Prostate gland (tissue), 2 donors: ENCODE results near the gene NEURL1. TPM values are rescaled to one million over a fixed set of nuclear protein-coding genes. Genes with fewer than 3 reads are reported as not detected.

Experiments used
- DNase-seq: peaks from one replicate; pipeline ENCODE4 v3.0.0-alpha.2; 2019; ENCODE audit warnings: low spot score
- H3K27ac ChIP-seq, 2 donors: fragments of 200-600 bp; sonication (generic); 2 replicates each; pipeline ENCODE4 v1.5.1; 2017 to 2019
- H3K27me3 ChIP-seq: fragments of 200-600 bp; sonication (generic); replicated peaks from 2 replicates; pipeline ENCODE4 v1.5.1; 2019; ENCODE audit not compliant: insufficient read depth
- H3K36me3 ChIP-seq, 2 donors: fragments of 200-600 bp; sonication (generic); 1 replicate in 1 of 2; 2 replicates in 1 of 2; pipeline versions ENCODE4 v1.5.1 to v1.8.1; 2017 to 2019
- H3K4me1 ChIP-seq: fragments of 200-600 bp; sonication (generic); replicated peaks from 2 replicates; pipeline ENCODE4 v1.5.1; 2019
- H3K4me3 ChIP-seq, 2 donors: fragments of 200-600 bp; sonication (generic); 2 replicates each; pipeline ENCODE4 v1.5.1; 2017 to 2019
- H3K9me3 ChIP-seq: fragments of 200-600 bp; sonication (generic); 2 replicates; pipeline ENCODE4 v1.5.1; 2017
- POLR2A ChIP-seq: fragments of 450-650 bp; IDR thresholded peaks from one replicate; pipeline ENCODE4 v1.6.1; 2016; ENCODE audit warnings: antibody characterized with exemption, mild to moderate bottlenecking
- POLR2AphosphoS5 ChIP-seq: sonication (generic); formaldehyde crosslinking; IDR thresholded peaks from one replicate; pipeline ENCODE4 v1.6.1; 2017; ENCODE audit warnings: antibody characterized with exemption
- WGBS: methylation state at CpG from one replicate; pipeline ENCODE4 v1.1.5; 2018; 5-methylcytosine and 5-hydroxymethylcytosine counted together
- intact Hi-C: fragments of 100-400 bp; cut with DNase I; formaldehyde crosslinking; loops from one replicate; pipeline ENCODE4 v1.14.2; 2022
- total RNA-seq, 2 donors: library from RNA; depleted of rRNA; stranded (reverse); fragments of >200 nt; gene quantifications; one replicate each; pipeline ENCODE4 v1.1.0, GENCODE V29; 2016
- TF ChIP-seq, protein P1 (sequence below), 4 experiments: fragments of 200-600 bp in 2 of 4; fragments of 450-650 bp in 2 of 4; sonication (generic) in 2 of 4; IDR thresholded peaks; 1 replicate in 3 of 4; 2 replicates in 1 of 4; pipeline ENCODE4 v1.5.1; 2016 to 2019; ENCODE audit warnings: antibody characterized with exemption in 4 of 4, mild to moderate bottlenecking in 2 of 4, moderate library complexity in 2 of 4

NEURL1 gene
- total RNA-seq, 2 donors from 2014 or later = 0.96 to 10.5 TPM

DNA sequence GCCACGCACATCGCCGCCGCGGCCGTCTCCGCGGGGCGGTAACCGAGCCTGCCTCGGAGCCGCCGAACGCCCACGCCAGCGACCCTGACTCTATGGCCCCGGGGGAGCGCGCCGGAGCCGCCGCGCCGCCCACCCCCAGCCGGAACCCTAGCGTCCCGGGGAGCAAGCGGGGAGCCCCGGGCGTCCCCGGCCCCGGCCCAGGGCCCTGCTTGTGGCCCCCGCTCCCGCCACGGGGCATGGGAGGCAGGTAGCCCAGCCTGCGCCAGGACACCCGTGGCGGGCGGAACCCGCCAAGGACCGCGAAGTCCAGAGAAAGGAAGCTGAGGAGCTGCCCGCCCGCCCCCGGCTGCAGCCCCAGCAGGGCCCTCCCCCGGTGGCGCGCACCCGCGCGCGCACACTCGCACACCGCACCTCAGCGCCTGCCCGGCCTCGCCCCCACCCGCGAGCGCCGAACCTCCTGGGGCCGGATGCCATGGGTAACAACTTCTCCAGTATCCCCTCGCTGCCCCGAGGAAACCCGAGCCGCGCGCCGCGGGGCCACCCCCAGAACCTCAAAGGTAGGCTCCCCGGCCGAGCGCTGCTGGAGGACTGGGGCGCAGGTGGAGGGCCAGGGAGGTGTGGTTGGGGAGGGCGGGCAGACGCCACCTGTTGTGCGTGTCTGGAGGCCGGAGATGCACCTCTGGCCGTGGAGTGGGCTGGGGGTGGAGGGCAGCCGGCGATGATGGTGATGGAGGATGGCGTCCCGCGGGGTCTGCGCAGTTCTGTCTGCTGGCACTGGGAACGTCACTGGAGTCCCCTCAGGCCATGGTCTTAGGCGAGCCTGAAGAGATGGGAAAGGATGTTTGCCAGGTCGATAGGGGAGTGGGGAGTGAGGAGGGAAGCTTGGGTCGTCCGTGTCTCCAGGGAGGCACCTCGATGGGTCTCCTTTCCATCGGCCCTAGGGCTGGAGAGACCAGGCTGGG, 692 bp downstream of the NEURL1 start:
- Histone ChIP-seq H3K9me3 (no peaks in the 10 kb centered on the region), H3K4me1 (no peaks in the 10 kb centered on the region), H3K27ac (no peak overlapping the region), H3K27me3 (peaks cover 9% of the 10 kb centered on the region), H3K4me3 (peak overlapping the region; percentile 38 to 49), H3K36me3 (no peaks in the 10 kb centered on the region)
- TF ChIP-seq POLR2AphosphoS5 (no peak), POLR2A (no peak)
- TF ChIP-seq, protein P1, sequence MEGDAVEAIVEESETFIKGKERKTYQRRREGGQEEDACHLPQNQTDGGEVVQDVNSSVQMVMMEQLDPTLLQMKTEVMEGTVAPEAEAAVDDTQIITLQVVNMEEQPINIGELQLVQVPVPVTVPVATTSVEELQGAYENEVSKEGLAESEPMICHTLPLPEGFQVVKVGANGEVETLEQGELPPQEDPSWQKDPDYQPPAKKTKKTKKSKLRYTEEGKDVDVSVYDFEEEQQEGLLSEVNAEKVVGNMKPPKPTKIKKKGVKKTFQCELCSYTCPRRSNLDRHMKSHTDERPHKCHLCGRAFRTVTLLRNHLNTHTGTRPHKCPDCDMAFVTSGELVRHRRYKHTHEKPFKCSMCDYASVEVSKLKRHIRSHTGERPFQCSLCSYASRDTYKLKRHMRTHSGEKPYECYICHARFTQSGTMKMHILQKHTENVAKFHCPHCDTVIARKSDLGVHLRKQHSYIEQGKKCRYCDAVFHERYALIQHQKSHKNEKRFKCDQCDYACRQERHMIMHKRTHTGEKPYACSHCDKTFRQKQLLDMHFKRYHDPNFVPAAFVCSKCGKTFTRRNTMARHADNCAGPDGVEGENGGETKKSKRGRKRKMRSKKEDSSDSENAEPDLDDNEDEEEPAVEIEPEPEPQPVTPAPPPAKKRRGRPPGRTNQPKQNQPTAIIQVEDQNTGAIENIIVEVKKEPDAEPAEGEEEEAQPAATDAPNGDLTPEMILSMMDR (IDR thresholded peaks at IDR 0.05) = no peak
- intact Hi-C loops = no loop called here
- DNase-seq = no peak
- 2% methylated on average over 50 of the region's 92 CpGs for WGBS

DNA sequence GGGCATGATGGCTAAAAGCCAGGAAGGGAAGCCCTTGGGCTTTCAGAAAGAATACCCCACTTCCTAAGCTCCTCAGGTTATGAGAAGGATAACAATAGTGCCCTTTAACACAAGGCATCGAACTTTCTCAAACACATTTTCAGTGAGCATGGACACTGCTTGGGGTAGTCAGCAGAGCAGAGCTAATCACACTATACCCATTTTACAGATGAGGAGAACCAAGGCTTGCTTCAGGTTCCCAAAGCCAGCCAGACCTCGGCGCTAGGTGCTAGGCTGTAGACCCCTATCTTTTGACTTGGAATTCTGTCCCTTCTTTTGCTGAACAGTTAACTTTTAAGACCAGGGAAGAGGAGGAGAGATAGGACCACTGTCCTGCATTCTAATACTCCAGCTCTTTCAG, 1.8 kb downstream of the NEURL1 start:
- Histone ChIP-seq H3K4me3 (no peak overlapping the region), H3K4me1 (no peaks in the 10 kb centered on the region), H3K27me3 (peaks cover 9% of the 10 kb centered on the region), H3K36me3 (no peaks in the 10 kb centered on the region), H3K9me3 (no peaks in the 10 kb centered on the region), H3K27ac (no peak overlapping the region)
- TF ChIP-seq, protein P1 (IDR thresholded peaks at IDR 0.05) = no peak
- no peak for TF ChIP-seq POLR2AphosphoS5
- no peak for TF ChIP-seq POLR2A
- DNase-seq = no peak
- 87% methylated on average over 3 of the region's 3 CpGs for WGBS
- intact Hi-C loops = no loop called here

DNA sequence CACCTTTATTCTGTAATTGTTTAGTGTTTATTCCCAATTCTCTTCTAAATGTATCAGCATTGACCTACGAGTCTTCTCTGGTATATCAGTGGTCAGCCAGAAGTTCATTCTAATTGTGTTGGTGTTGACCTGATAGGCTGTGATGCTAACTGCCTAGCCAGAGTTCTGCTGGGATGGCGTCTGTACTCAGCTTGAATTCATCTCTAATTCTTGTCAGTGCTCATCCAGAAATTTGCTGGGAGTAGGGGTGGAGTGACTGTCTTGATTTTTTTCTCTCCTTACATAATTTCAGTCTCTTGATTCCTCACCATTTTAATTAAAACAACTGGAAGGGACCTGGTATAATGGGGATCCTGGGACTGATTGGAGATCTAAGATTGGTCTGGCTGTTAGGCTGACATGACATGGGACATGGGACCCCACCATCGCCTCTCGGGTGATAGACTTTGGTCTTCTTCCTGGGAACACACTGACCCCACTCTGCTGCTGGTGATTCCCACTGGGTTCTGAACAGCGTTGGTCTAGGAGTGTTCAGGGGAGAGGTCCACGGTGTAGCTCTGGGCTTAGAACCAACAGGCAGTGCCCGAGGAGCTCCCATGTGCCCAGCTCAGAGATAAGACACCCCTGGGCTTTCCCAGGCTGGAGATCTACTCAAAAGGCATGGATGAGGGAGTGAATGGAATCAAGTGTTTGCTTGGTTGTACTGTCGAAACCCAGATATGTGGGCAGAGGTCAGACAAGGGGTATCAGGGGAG, 3.8 kb downstream of the NEURL1 start:
- no peaks in the 10 kb centered on the region for H3K4me1 ChIP-seq
- no peaks in the 10 kb centered on the region for H3K9me3 ChIP-seq
- 89% methylated on average over 8 of the region's 8 CpGs for WGBS
- no peaks in the 10 kb centered on the region for H3K36me3 ChIP-seq
- no peak overlapping the region for H3K27ac ChIP-seq
- peaks cover 9% of the 10 kb centered on the region for H3K27me3 ChIP-seq
- DNase-seq = no peak
- no peak overlapping the region for H3K4me3 ChIP-seq
- intact Hi-C loops = no loop called here
- TF ChIP-seq POLR2AphosphoS5 = no peak
- TF ChIP-seq, protein P1 (IDR thresholded peaks at IDR 0.05) = no peak
- no peak for TF ChIP-seq POLR2A

DNA sequence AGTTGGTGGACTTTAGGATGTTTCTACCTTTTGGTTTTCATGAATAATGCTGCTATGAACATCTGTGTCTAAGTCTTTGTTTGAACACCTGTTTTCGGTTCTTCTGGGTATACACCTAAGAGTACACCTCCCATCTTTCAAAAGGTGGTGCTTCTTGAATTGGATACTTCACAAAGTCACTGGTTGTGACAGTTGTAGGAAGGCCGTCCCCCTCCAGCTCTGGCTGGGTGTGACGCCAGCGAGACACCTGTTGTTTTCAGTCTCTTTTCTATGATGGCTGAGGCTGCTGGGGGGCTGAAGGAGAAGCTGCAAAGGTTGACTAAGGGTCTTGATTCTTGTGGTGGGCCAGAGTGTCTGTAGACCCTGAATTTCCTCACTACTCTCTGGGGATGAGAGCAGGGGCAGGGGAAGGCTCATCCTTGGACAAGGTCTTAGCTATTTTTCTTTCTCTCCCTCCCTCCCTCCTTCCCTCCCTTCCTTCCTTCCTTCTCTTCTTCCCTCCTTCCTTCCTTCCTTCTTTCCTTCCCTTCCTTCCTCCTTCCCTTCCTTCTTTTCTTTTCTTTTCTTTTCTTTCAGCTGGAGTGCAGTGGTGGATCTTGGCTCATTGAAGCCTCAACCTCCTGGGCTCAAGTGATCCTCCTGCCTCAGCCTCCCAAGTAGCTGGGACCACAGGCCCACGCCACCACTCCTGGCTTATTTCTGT, 5.6 kb downstream of the NEURL1 start:
- intact Hi-C loops = no loop called here
- Histone ChIP-seq H3K4me3 (no peak overlapping the region), H3K27me3 (peaks cover 7% of the 10 kb centered on the region), H3K4me1 (no peaks in the 10 kb centered on the region), H3K36me3 (no peaks in the 10 kb centered on the region), H3K27ac (no peak overlapping the region), H3K9me3 (no peaks in the 10 kb centered on the region)
- TF ChIP-seq POLR2AphosphoS5 (no peak), POLR2A (no peak)
- TF ChIP-seq, protein P1 (IDR thresholded peaks at IDR 0.05) = no peak
- 73% methylated on average over 5 of the region's 5 CpGs for WGBS
- no peak for DNase-seq
